CD4-positive, alpha-beta T cell treated with Interleukin-15 for 4 hours (primary cell): ENCODE measurements around the gene EFR3B.
"Not testable (repeated sequence)": the region's sequence is repeated elsewhere in the genome, so short reads cannot be mapped to it uniquely, and the experiment has no call there.

Experiments used
- DNase-seq: peaks from one replicate; pipeline ENCODE4 v3.0.0-alpha.2; 2020; ENCODE audit warnings: low spot score

EFR3B gene

GRCh38 chr2:25072606-25073005 is 30.7 kb downstream of the EFR3B start:
- DNase-seq: no peak

- no peak for DNase-seq
These were observed 31.1 kb downstream of the EFR3B start for GRCh38 chr2:25073025-25073424.

- no peak for DNase-seq
These were observed 32.0 kb downstream of the EFR3B start for GRCh38 chr2:25073914-25074313.

- no peak for DNase-seq
These were observed 33.0 kb downstream of the EFR3B start for GRCh38 chr2:25074826-25075225.

GRCh38 chr2:25076749-25077148 is 34.9 kb downstream of the EFR3B start:
- DNase-seq: no peak

GRCh38 chr2:25077789-25078169 is 35.9 kb downstream of the EFR3B start:
- DNase-seq: no peak

- no peak for DNase-seq
These were observed 36.5 kb downstream of the EFR3B start for GRCh38 chr2:25078170-25079049.

GRCh38 chr2:25079050-25079635 is 37.3 kb downstream of the EFR3B start:
- no peak for DNase-seq

GRCh38 chr2:25081237-25081790 is 39.4 kb downstream of the EFR3B start:
- no peak for DNase-seq

- no peak for DNase-seq
These were observed 40.2 kb downstream of the EFR3B start for GRCh38 chr2:25082002-25082622.

GRCh38 chr2:25085761-25086560 is 44.1 kb downstream of the EFR3B start:
- DNase-seq: no peak

GRCh38 chr2:25088817-25089516 is 47.1 kb downstream of the EFR3B start:
- no peak for DNase-seq

- no peak for DNase-seq
These were observed 47.9 kb downstream of the EFR3B start for GRCh38 chr2:25089605-25090315.

GRCh38 chr2:25090801-25091200 is 48.9 kb downstream of the EFR3B start:
- no peak for DNase-seq

- DNase-seq: no peak
These were observed 49.4 kb downstream of the EFR3B start for GRCh38 chr2:25091265-25091664.

GRCh38 chr2:25098056-25098455 is 56.2 kb downstream of the EFR3B start:
- DNase-seq: no peak

GRCh38 chr2:25098670-25099486 is 57.0 kb downstream of the EFR3B start:
- DNase-seq: no peak

GRCh38 chr2:25102352-25102751 is 60.5 kb downstream of the EFR3B start:
- not testable (repeated sequence) for DNase-seq

- DNase-seq: no peak
These were observed 61.5 kb downstream of the EFR3B start for GRCh38 chr2:25103287-25103871.
